NCI-H524 treated with DMSO at 0.1 percent for 48 hours (cell line): Measurements from ENCODE around the gene LRRN4CL.

Source experiments
- DNase-seq: peaks from one replicate; lab custom pipeline; 2025; lab: John Stamatoyannopoulos, UW

LRRN4CL gene

DNA sequence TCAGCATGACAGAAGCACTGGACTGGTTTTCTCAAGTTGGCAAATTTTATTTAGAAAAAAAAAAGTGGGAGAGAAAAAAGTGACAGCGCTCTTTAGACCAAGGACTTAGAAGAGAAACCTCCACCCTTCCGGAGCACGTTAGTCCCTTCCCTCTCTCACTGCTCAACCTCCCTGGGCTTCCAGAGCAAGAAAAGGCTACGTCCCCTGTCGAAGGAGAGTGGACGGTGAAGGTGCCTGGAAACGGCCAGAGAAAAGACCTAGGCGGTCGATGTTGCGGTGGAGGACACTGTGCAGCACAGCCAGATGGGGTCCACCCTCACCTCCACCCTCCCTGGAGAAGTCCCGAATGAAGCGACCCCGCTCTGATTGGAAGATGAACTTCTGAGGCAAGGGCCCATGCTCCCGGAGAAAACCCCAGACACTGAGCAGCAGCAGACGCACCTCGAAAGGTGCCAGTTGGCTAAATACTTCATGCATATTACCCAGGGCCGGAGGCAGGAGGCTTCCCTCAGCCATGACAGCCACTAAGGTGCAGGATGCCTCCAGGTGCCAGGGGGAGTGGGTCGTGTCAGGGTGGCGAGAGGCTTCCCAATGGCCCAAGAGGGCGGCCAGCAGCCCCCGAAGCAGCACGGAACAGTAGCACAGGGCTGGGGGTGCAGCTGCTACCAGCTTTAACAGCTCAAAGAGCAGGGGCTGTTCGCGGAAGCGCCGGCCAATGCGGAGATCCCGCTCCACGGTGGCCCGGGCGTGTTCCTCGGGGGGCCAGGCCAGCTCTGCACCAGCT is 42.3 kb downstream of the LRRN4CL start:
- no peak for DNase-seq

DNA sequence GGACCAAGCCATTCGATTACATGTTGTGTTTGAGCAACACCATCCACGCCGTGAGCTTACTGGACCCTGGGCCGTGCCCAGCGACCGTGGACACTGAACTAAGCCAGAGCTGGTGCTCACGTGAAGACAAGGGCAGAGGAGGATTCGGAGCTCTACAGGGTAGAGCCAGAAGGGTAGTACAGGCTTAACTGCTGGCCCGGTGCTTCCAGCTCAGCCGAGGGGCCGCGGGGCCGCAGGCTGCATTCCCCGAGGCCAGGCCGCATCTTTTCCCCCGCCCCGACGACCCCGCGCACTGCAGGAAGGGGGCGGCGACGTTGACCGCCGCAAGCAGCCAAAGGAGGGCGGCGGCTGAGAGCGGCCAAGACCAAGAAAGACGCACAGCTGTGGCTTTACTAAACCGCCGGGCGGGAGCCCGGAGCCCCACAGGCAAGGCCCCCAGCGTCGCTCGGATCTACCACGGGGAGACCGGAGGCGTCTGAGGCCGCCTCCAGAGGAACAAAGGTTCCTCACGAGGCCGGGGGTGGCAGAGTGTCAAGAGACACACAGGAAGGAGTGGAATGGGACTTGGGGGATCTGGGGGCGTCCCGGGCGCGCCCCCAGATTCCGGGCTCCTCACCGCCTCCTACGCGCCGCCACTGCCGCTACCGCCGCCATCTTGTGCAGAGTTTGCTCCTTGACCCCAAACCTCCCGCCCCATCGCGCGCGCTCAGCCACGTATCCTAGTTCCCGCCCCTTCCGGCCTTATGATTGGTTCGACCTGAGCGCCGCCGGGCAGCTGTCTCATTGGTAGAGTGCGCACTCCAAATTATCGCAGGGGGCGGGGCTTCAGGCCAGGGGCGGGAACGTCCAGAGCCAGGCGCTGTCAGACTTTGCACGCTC is 43.1 kb downstream of the LRRN4CL start, which contains the start of gene GANAB:
Gene GANAB, minus strand, starts transcription at position 668 of the 879 bp plus-strand sequence. Its CDS starts 14 bp downstream, at position 654.
- DNase-seq: peak; percentile 88

DNA sequence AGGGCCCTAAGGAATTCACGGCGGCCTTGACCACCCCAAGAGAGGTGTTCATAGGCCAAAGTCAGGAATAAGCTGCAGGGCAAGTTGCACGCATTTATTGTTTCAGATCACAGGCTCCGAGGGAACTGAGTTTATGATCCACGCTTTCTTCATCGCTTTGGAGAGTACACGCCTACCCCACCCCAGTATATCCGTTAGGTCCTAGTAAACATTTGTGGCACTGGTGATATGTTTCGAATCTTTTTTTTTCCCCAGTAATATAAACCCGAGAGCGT is 43.7 kb downstream of the LRRN4CL start:
- no peak for DNase-seq

DNA sequence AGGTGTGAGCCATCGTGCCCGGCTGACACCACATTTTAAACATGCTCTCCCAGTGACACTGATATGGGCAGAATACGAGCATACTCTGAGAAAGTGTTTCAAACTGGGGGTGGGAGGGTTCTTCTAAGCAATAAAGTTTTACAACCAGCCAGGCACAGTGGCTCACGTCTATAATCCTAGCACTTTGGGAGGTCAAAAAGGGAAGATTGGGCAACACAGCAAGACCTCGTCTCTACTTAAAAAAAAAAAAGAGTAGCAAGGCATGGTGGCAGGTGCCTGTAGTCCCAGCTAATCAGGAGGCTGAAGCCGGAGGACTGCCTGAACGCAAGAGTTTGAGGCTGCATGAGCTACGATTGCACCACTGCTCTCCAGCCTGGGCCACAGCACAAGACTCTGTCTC is 45.1 kb downstream of the LRRN4CL start:
- DNase-seq: no peak
